Endothelial cell of umbilical vein (primary cell): ENCODE measurements around the gene DLK1. TPM values are rescaled to one million over a fixed set of nuclear protein-coding genes. Genes with fewer than 3 reads are reported as not detected.

Experiments
- BruUV-seq: library from RNA; stranded (reverse); fragments of 400-500 nt; replicated peaks from 2 replicates; lab custom pipeline; 2021; lab: Mats Ljungman, UMichigan
- CTCF ChIA-PET: fragments of 300-600, 350-600 bp; sonication (Branson Sonifier 250); formaldehyde crosslinking; loops from one replicate; lab custom pipeline; 2021; ENCODE audit warnings: antibody characterized with exemption, inconsistent platforms; lab: Charles Lee
- POLR2A ChIA-PET: fragments of 300-600, 350-600 bp; sonication (Branson Sonifier 250); formaldehyde crosslinking; loops from one replicate; lab custom pipeline; 2021; ENCODE audit warnings: antibody characterized with exemption, inconsistent platforms; lab: Charles Lee
- DNase-seq: peaks from one replicate; pipeline ENCODE4 v3.0.0-alpha.2; 2011; ENCODE audit warnings: low read depth, low spot score
- FAIRE-seq: peaks from 2 replicates; lab custom pipeline; 2011; peaks lifted over from hg19 to GRCh38; lab: Jason Lieb, UNC
- H2AFZ ChIP-seq: 2 replicates; pipeline ENCODE4 v1.6.0; 2012; ENCODE audit warnings: low read depth, low read length, control low read depth, inconsistent platforms
- H3K27ac ChIP-seq: 2 replicates; pipeline ENCODE4 v1.5.1; 2011; ENCODE audit warnings: low read depth, mild to moderate bottlenecking, control low read depth, low read length, moderate library complexity; ENCODE audit not compliant: insufficient read depth
- H3K27me3 ChIP-seq, 2 experiments: 2 replicates each; pipeline versions ENCODE4 v1.6.0 to v1.6.1; 2011; ENCODE audit warnings: low read length in 2 of 2, mixed read lengths in 1 of 2; ENCODE audit not compliant: control insufficient read depth in 2 of 2, insufficient read depth in 2 of 2
- H3K36me3 ChIP-seq, 2 experiments: 2 replicates in 1 of 2; 3 replicates in 1 of 2; pipeline ENCODE4 v1.5.1; 2011; ENCODE audit warnings: low read length in 2 of 2, mild to moderate bottlenecking in 1 of 2, moderate library complexity in 1 of 2; ENCODE audit not compliant: control insufficient read depth in 2 of 2, insufficient read depth in 2 of 2; ENCODE audit errors: extremely low read depth in 1 of 2
- H3K4me1 ChIP-seq: 3 replicates; pipeline ENCODE4 v1.5.1; 2011; ENCODE audit warnings: mild to moderate bottlenecking, low read length; ENCODE audit not compliant: control insufficient read depth, insufficient read depth; ENCODE audit errors: extremely low read depth
- H3K4me2 ChIP-seq: 2 replicates; pipeline ENCODE4 v1.6.1; 2011; ENCODE audit warnings: low read length, control low read depth, mixed read lengths; ENCODE audit not compliant: insufficient read depth
- H3K4me3 ChIP-seq, 3 experiments: fragments of 200-600 bp in 1 of 3; sonication (generic), shearing (Covaris generic) in 1 of 3; replicated peaks in 1 of 3; 2 replicates each; pipeline ENCODE4 v1.5.1; 2011 to 2016; ENCODE audit warnings: control low read depth in 3 of 3, low read length in 3 of 3, mild to moderate bottlenecking in 2 of 3, inconsistent platforms in 1 of 3, low read depth in 1 of 3, moderate library complexity in 1 of 3; ENCODE audit not compliant: insufficient read depth in 1 of 3
- H3K79me2 ChIP-seq: 2 replicates; pipeline ENCODE4 v1.6.0; 2012; ENCODE audit warnings: low read length, inconsistent platforms; ENCODE audit not compliant: control insufficient read depth, insufficient read depth
- H3K9ac ChIP-seq: replicated peaks from 2 replicates; pipeline ENCODE3; 2011; ENCODE audit warnings: low read length, control low read depth; ENCODE audit not compliant: insufficient read depth; ENCODE audit errors: extremely low read depth
- H3K9me1 ChIP-seq: replicated peaks from 3 replicates; pipeline ENCODE4 v1.6.0; 2011; ENCODE audit warnings: mild to moderate bottlenecking, low read length; ENCODE audit not compliant: control insufficient read depth, insufficient read depth; ENCODE audit errors: extremely low read depth
- H3K9me3 ChIP-seq: replicated peaks from 2 replicates; pipeline ENCODE4 v1.5.1; 2012; ENCODE audit warnings: low read length, inconsistent platforms; ENCODE audit not compliant: control insufficient read depth, insufficient read depth
- H4K20me1 ChIP-seq: replicated peaks from 2 replicates; pipeline ENCODE3; 2011; ENCODE audit warnings: mild to moderate bottlenecking, low read length; ENCODE audit not compliant: control insufficient read depth, insufficient read depth; ENCODE audit errors: extremely low read depth
- CTCF ChIP-seq, 2 donors: IDR thresholded peaks; 1 replicate in 1 of 2; 2 replicates in 1 of 2; pipeline ENCODE4 v1.5.1; 2011; ENCODE audit warnings: low read length in 2 of 2, mild to moderate bottlenecking in 2 of 2, moderate library complexity in 2 of 2, control low read depth in 1 of 2, inconsistent platforms in 1 of 2, low read depth in 1 of 2; ENCODE audit not compliant: insufficient read depth in 1 of 2; ENCODE audit errors: extremely low read depth in 1 of 2
- EZH2 ChIP-seq: IDR thresholded peaks from 2 replicates; pipeline ENCODE4 v1.6.1; 2012; ENCODE audit warnings: borderline replicate concordance, low read depth, mild to moderate bottlenecking, moderate library complexity, low read length, inconsistent platforms; ENCODE audit not compliant: severe bottlenecking
- FOS ChIP-seq: IDR thresholded peaks from 2 replicates; pipeline ENCODE4 v1.6.1; 2011; ENCODE audit warnings: mild to moderate bottlenecking, low read length, moderate library complexity, borderline replicate concordance; ENCODE audit not compliant: insufficient read depth
- GATA2 ChIP-seq: IDR thresholded peaks from 2 replicates; pipeline ENCODE4 v1.7.0; 2011; ENCODE audit warnings: low read depth, mild to moderate bottlenecking, moderate library complexity, mixed read lengths, low read length; ENCODE audit not compliant: insufficient read length, insufficient read depth
- JUN ChIP-seq: IDR thresholded peaks from 2 replicates; pipeline ENCODE4 v1.6.1; 2011; ENCODE audit warnings: borderline replicate concordance, low read depth; ENCODE audit not compliant: insufficient read length, insufficient read depth
- MYC ChIP-seq: IDR thresholded peaks from one replicate; pipeline ENCODE4 v1.6.1; 2011; ENCODE audit warnings: mild to moderate bottlenecking, low read depth, low read length
- dilution Hi-C: fragments of 300-500 bp; cut with MboI; formaldehyde crosslinking; loops from one replicate; pipeline ENCODE4 v1.15.0; 2019; ENCODE audit warnings: low sequenced_read_pairs; ENCODE audit not compliant: extremely low pct_ligation_motif_present
- intact Hi-C: fragments of 100-400 bp; cut with micrococcal nuclease; formaldehyde crosslinking; loops from one replicate; pipeline ENCODE4 v1.10.0; 2022
- polyA plus RNA-seq, 4 experiments: library from polyadenylated mRNA; depleted of rRNA in 3 of 4; stranded (reverse) in 3 of 4; unstranded in 1 of 4; fragments of >200 nt; gene quantifications; 2 replicates each; pipeline versions ENCODE4 v1.2.1 to v1.2.3, GENCODE V29; 2011 to 2012; ENCODE audit warnings: missing spikeins in 1 of 4
- total RNA-seq: library from RNA; stranded (reverse); gene quantifications from 2 replicates; pipeline ENCODE4 v1.2.3, GENCODE V29; 2021

DLK1 gene
- total and polyA plus RNA-seq, 2 donors (not counting 3 experiments of a cell fraction or from before 2014, with no cell fraction given), result not detected

GRCh38 chr14:100684961-100685360 is 41.7 kb upstream of the DLK1 start:
- no peaks in the 10 kb centered on the region for H3K36me3 ChIP-seq
- dilution Hi-C loops, result no loop called here
- TF ChIP-seq CTCF (IDR thresholded peaks at IDR 0.05; ENCODE audit: extremely low read depth in 1 of 2, insufficient read depth in 1 of 2, low read depth in 1 of 2, low read length in 2 of 2) (no peak), JUN (no peak), FOS (no peak), MYC (no peak), GATA2 (no peak), EZH2 (no peak)
- FAIRE-seq (no peak), DNase-seq (no peak)
- no peaks in the 10 kb centered on the region for H3K9me1 ChIP-seq
- no peak overlapping the region for H2AFZ ChIP-seq
- H3K27ac ChIP-seq, result no peak overlapping the region
- H3K4me2 ChIP-seq, result no peak overlapping the region
- no TSS peak for BruUV-seq
- H3K4me3 ChIP-seq, result no peak overlapping the region
- CTCF ChIA-PET, result interaction anchor here (1.2 to 1.6 kb wide), 3 partner anchors 22 to 39 kb away, joined by 3 to 7 read pairs (median 5); no protein-coding TSS in a partner anchor
- no peaks in the 10 kb centered on the region for H3K9me3 ChIP-seq
- H3K4me1 ChIP-seq, result peaks cover 6% of the 10 kb centered on the region
- POLR2A ChIA-PET, result interaction anchor here (0.6 kb wide), 1 partner anchor 15 kb away, joined by 4 read pairs; no protein-coding TSS in a partner anchor
- intact Hi-C loops, result no loop called here
- H4K20me1 ChIP-seq, result no peaks in the 10 kb centered on the region
- H3K79me2 ChIP-seq, result no peaks in the 10 kb centered on the region
- no peaks in the 10 kb centered on the region for H3K27me3 ChIP-seq
- no peak overlapping the region for H3K9ac ChIP-seq
